Measurements from ENCODE around the gene TMEM121B. TPM values are rescaled to one million over a fixed set of nuclear protein-coding genes. Genes with fewer than 3 reads are reported as not detected.

Gene TMEM121B
- total and polyA plus RNA-seq, 2 donors (not counting 1 experiment from before 2014, with no cell fraction given): 0.12 TPM; not detected in 1

- Histone ChIP-seq H3K9ac (ENCODE audit: low read length) (peak overlapping the region; percentile 35), H3K4me2 (replicated peaks; ENCODE audit: low read depth, low read length, poor library complexity, severe bottlenecking) (peak overlapping the region; percentile 84), H3K4me3 (ENCODE audit: control extremely low read depth in 1 of 5, extremely low read depth in 1 of 5, insufficient read depth in 1 of 5, low read depth in 2 of 5, low read length in 4 of 5) (peak overlapping the region in 3 of 5 experiments; percentile 11 to 41 (median 21)), H2AFZ (ENCODE audit: insufficient read depth, low read depth, low read length, poor library complexity, severe bottlenecking) (no peak overlapping the region), H3K79me2 (ENCODE audit: control insufficient read depth, insufficient read depth, low read length) (no peaks in the 10 kb centered on the region), H3K4me1 (ENCODE audit: control insufficient read depth in 2 of 2, insufficient read depth in 2 of 2, low read length in 2 of 2) (peaks cover 34 to 40% of the 10 kb centered on the region in 2 donors), H3K27me3 (replicated peaks in 1 of 4; ENCODE audit: control extremely low read depth in 1 of 4, control insufficient read depth in 3 of 4, insufficient read depth in 4 of 4, low read length in 3 of 4) (peaks cover 0 to 38% (median 13%) of the 10 kb centered on the region in 4 experiments), H3K27ac (ENCODE audit: low read length in 2 of 2) (no peak overlapping the region), H4K20me1 (ENCODE audit: control insufficient read depth, insufficient read depth, low read length, poor library complexity, severe bottlenecking) (no peaks in the 10 kb centered on the region), H3K36me3 (replicated peaks in 1 of 2; ENCODE audit: control extremely low read depth in 1 of 2, control insufficient read depth in 1 of 2, extremely low read depth in 1 of 2, insufficient read depth in 2 of 2, low read length in 1 of 2) (no peaks in the 10 kb centered on the region), H3K9me3 (ENCODE audit: control extremely low read depth in 1 of 3, control insufficient read depth in 2 of 3, insufficient read depth in 1 of 3, low read length in 2 of 3) (peaks cover 0 to 14% (median 0%) of the 10 kb centered on the region in 3 donors)
- WGBS (ENCODE audit: insufficient coverage): under 1% methylated on average over 70 of the region's 70 CpGs
- Mint-ChIP-seq H3K9me3 (ENCODE audit: insufficient read depth) (no peaks in the 10 kb centered on the region), H3K27ac (no peak overlapping the region), H3K4me1 (peaks cover 39% of the 10 kb centered on the region), H3K4me3 (no peak overlapping the region), H3K27me3 (peaks cover 26% of the 10 kb centered on the region)
- TF ChIP-seq CTCF (IDR thresholded peaks at IDR 0.05): no peak
- peak; percentile 31 for DNase-seq
- CTCF ChIA-PET: no interaction called here
- no peak for ATAC-seq (ENCODE audit: low read depth)
- POLR2A ChIA-PET: no interaction called here
- intact Hi-C loops (cut with micrococcal nuclease): no loop called here
These were observed 388 bp downstream of the TMEM121B start for GRCh38 chr22:17120711-17121232.

- no peak for TF ChIP-seq EZH2 (IDR thresholded peaks at IDR 0.05; ENCODE audit: borderline replicate concordance, insufficient read depth, low read depth, low read length, poor library complexity, severe bottlenecking)
- no peak for TF ChIP-seq CTCF (IDR thresholded peaks at IDR 0.05)
- Histone ChIP-seq H3K9ac (ENCODE audit: low read length) (no peak overlapping the region), H3K9me3 (ENCODE audit: control extremely low read depth in 1 of 3, control insufficient read depth in 2 of 3, insufficient read depth in 1 of 3, low read length in 2 of 3) (peaks cover 0 to 14% (median 0%) of the 10 kb centered on the region in 3 donors), H2AFZ (ENCODE audit: insufficient read depth, low read depth, low read length, poor library complexity, severe bottlenecking) (no peak overlapping the region), H3K36me3 (replicated peaks in 1 of 2; ENCODE audit: control extremely low read depth in 1 of 2, control insufficient read depth in 1 of 2, extremely low read depth in 1 of 2, insufficient read depth in 2 of 2, low read length in 1 of 2) (no peaks in the 10 kb centered on the region), H3K27ac (ENCODE audit: low read length in 2 of 2) (no peak overlapping the region), H3K4me1 (ENCODE audit: control insufficient read depth in 2 of 2, insufficient read depth in 2 of 2, low read length in 2 of 2) (peaks cover 34 to 40% of the 10 kb centered on the region in 2 donors), H4K20me1 (ENCODE audit: control insufficient read depth, insufficient read depth, low read length, poor library complexity, severe bottlenecking) (no peaks in the 10 kb centered on the region), H3K4me3 (ENCODE audit: control extremely low read depth in 1 of 5, extremely low read depth in 1 of 5, insufficient read depth in 1 of 5, low read depth in 2 of 5, low read length in 4 of 5) (no peak overlapping the region), H3K4me2 (replicated peaks; ENCODE audit: low read depth, low read length, poor library complexity, severe bottlenecking) (peak overlapping the region; percentile 84), H3K79me2 (ENCODE audit: control insufficient read depth, insufficient read depth, low read length) (no peaks in the 10 kb centered on the region), H3K27me3 (replicated peaks in 1 of 4; ENCODE audit: control extremely low read depth in 1 of 4, control insufficient read depth in 3 of 4, insufficient read depth in 4 of 4, low read length in 3 of 4) (peaks cover 0 to 38% (median 13%) of the 10 kb centered on the region in 4 experiments)
- ChIA-PET POLR2A (no interaction called here), CTCF (no interaction called here)
- H3K4me1 Mint-ChIP-seq: peaks cover 41% of the 10 kb centered on the region
- intact Hi-C loops (cut with micrococcal nuclease): no loop called here
- ATAC-seq (ENCODE audit: low read depth): peak; percentile 75
- H3K27ac Mint-ChIP-seq: no peak overlapping the region
- H3K9me3 Mint-ChIP-seq (ENCODE audit: insufficient read depth): no peaks in the 10 kb centered on the region
- peaks cover 26% of the 10 kb centered on the region for H3K27me3 Mint-ChIP-seq
- WGBS (ENCODE audit: insufficient coverage): 5% methylated on average over 45 of the region's 45 CpGs
- DNase-seq: peak; percentile 64
- H3K4me3 Mint-ChIP-seq: peak overlapping the region; percentile 2
These were observed 879 bp downstream of the TMEM121B start for GRCh38 chr22:17120281-17120680.
